Activated CD8-positive, alpha-beta memory T cell treated with anti-CD3 and anti-CD28 coated beads, Interleukin-2, amount 50 U/mL, for 1 hour (primary cell): Measurements from ENCODE around the gene ACTG1.

ENCODE experiments used
- DNase-seq: peaks from one replicate; pipeline ENCODE4 v3.0.0-alpha.2; 2020; ENCODE audit errors: extremely low read depth

The ACTG1 gene

DNA sequence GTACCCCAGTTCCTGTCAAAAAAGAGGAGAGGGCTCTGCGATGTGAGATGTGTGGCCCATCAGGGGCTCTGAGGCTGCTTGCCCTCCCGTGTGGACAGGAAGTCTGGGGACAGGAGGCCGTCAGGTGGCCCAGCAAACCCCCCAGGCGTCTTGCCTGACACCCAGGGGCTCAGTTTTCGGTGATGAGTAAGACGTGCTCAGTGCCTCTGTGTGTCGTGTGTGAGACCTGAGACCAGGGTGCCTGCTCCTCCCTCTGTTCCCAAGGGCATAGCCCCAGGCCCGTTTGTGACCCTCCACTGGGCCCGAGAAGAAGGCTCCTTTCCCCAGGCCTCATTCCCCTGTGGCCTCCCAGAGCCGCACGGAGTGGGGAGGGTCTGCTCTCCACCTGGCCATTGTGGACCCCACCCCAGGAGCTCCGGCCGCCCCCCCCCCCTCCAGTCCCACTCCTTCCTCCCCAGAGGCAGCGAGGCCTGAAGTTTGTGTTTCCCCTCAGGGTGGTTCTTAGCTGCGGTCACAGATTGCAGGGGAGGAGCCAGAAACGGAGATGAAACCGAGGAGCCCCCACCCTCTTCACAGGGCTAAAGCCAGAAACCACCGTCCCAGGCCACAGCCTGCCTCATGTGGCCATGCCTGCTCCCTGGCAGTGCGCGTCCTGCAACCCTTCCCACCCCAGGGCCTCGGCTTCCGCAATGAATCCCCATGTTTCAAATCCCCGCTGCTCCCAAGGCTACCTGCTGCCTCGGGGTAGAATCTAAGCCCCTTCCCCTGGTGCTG, 4.9 kb upstream of the ACTG1 start:
- DNase-seq: no peak

DNA sequence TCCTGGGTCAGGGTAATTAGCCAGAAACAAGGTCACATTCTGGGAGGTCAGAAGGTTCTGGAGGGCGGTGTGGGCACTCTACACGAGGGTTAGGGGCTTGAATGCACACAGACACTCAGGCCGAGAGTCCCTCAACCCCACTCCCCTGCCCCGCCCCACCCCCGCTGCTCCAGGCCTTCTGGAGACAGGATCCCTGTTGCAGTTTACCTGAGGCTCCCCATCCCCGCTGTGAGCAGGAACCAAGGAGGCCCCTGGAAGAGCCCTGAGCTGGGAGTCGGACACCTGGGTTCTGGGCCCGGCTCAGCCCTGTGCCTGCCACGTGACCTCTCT, 4.4 kb upstream of the ACTG1 start:
- DNase-seq: no peak

DNA sequence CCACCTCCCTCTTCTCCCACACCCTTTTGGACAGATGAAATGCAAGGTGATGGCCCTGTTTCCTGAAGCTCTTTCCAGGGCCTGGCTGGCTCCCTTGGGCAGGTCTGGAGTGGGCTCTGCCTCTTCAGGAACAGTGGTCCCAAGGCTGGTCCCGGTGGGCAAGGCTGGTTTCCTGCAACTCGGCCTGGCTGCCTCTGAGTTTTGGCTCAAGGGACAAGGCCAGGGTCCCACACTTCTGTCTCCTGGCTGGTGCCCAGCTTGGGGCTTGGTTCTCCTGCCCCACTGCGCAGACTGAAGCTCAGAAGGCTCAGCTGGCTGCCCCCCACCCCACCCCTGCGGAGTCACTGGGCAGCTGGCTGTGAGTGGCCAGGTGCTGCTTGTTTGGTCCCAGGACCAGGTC, 3.8 kb upstream of the ACTG1 start:
- no peak for DNase-seq

DNA sequence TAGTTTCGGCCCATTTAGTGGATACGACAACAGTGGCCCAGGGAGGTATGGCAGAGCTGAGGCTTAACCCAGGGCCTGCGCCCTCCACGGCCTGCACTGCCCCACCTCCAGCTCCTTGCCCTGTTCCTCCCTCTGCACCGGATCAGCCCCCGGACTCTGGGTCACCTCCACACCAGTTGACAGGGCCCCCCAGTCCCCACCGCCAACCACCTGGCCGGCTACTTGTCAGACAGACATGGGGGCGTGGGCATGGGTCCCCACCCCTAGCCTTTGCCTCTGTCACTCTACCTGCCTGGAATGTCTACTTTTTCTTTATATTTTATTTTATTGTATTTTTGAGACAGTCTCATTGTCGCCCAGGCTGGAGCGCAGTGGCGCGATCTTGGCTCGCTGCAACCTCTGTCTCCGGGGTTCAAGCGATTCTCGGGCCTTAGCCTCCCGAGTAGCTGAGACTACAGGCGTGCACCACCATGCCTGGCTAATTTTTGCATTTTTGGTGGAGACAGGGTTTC, 3.0 kb upstream of the ACTG1 start:
- DNase-seq: no peak

DNA sequence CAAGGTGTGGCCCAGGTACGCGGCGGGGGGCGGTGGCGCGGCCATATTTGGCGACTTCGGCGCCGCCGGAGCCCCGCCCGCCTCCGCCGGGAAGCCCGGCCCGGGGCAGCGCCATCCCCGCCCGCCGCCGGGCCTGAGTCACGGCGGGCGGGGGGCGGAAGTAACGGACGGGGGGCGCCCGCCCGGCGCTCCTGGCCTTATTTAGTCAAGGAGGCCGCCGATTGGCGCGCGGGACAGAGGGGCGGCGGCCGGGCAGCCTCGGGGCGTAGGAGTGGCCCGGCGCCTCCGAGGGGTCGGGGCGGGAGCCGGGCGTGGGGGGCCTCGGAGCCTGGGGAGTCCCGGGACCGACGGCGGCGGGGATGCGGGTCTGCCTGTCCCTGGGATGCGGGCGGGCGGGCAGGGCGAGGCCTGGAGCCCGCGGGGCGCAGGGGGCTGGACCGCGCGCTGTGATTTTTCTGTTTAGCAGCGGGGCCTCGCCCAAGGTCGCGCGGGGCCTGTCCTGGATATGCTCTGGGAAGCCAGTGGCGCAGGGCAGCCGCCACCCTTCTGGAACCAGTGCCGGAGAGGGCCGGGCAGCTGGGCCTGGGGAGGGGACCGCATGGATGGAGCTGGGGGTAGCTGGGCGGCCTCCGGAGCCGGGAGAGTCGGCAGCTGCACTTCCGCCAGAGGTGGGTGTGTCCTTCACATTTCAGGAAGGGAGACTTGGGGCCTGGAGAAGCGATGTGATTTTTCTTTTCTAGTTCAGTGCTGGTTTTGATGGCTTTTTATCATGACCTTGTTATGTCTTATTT, 2.3 kb upstream of the ACTG1 start:
- no peak for DNase-seq

DNA sequence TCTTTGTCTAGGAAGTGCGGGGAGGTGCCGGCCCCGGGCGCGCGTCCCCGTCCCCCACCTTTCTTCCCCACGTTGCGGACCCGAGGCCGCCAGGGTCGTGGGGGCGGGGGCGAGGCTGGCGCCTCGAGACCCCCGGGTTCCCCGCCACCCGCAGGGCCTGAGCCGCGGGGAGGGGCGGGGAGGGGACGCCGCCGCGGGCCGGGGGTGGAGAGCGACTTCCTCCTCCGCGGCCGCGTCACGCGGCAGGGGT, 1.8 kb upstream of the ACTG1 start:
- no peak for DNase-seq

DNA sequence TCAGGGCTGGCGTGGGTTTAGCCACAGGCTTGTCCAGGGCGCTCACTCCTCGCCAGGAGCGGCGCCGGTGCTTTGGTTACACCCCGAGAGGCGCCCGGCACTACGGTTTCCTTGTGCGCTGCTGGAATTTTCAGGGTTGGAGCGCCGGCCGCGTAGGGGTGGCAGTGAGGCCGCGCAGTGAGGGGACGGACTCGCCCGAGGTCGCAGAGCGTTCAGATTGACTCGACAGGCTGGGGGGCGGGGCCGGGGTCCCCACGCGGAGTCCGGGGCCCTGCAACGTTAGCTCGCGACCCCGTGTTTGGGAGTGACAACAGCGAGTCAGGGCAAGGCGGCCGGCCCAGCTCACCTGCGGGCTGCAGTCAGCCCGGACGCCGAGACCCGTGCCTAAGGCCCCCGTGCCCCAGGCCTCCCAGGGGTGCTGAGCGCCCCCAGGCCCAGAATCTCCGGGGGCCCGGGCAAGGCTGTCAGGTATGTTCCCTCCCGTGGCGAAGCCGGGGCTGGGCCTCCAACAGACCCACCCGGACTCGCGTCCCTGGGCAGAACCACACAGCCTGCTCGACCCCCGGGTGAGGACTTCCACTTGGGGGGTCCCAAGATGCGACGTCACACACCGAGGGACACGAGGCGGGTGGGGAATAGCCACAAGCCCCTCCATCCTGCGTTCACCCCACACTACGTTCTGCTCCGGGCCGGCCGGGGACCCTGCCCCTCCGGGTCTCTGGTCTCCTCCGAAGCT, 1.3 kb upstream of the ACTG1 start:
- no peak for DNase-seq

DNA sequence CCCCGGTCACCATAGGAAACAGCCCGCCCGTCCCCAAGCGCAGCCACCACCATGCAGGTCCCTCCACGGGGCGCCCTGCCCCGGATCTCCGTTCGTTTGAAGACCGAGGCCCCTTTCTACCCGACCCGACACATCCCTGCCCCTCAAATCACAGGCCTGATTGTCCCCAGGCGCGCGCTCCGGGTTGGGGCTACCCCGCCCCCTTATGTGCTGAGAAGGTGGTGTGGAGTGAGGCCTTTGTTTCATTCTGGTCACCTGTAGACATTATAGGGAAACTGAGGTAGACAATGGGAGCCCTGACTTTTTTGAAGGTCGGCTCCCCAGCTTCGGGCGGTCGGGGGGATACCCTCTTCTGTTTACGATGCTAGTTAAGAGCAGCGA, 763 bp upstream of the ACTG1 start:
- no peak for DNase-seq

DNA sequence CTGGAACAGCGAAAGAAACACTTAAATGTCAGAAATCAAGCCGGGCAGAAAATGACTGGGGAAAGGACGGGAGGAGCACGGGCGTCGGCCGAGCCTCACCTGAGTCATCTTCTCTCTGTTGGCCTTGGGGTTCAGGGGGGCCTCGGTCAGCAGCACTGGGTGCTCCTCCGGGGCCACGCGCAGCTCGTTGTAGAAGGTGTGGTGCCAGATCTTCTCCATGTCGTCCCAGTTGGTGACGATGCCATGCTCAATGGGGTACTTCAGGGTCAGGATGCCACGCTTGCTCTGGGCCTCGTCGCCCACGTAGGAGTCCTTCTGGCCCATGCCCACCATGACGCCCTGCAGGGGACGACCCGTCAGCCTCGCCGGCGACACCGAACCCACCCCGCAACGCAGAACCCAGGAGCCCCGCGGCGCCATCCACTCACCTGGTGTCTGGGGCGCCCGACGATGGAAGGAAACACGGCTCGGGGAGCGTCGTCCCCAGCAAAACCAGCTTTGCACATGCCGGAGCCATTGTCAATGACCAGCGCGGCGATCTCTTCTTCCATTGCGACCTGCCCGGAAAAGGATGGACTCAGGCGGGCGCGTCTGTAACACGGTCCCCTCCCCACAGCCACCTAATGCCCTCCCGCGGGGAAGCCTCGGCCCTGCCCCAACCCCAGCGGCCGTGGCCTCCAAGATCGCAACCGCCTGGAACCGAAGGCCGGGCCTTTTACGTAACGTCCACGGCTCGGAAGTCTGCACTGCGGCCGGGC, 616 bp downstream of the ACTG1 start:
- DNase-seq: no peak

DNA sequence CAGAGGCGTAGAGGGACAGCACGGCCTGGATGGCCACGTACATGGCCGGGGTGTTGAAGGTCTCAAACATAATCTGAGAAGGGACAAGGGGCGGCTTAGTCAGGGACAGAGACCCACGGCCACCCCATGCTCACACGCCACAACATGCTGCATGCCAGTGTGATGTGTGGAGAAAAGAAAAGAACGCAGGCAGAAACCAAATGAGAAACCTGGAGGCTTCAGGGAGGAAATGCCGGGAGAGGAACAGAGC, 1.1 kb downstream of the ACTG1 start:
- no peak for DNase-seq

DNA sequence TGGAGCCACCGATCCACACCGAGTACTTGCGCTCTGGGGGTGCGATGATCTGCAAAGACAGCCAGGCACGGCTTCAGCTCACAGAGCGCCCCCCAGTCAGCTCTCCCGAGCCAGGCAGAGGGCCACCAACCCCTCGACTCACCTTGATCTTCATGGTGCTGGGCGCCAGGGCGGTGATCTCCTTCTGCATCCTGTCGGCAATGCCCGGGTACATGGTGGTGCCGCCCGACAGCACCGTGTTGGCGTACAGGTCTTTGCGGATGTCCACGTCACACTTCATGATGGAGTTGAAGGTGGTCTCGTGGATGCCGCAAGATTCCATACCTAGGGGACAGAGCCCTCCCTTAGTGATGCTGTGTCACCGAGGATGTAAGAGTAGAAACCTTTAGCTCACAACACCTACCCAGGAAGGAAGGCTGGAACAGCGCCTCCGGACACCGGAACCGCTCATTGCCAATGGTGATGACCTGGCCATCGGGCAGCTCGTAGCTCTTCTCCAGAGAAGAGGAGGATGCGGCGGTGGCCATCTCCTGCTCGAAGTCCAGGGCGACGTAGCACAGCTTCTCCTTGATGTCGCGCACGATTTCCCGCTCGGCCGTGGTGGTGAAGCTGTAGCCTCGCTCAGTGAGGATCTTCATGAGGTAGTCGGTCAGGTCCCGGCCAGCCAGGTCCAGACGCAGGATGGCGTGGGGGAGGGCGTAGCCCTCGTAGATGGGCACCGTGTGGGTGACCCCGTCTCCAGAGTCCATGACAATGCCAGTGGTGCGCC, 1.6 kb downstream of the ACTG1 start:
- DNase-seq: no peak

DNA sequence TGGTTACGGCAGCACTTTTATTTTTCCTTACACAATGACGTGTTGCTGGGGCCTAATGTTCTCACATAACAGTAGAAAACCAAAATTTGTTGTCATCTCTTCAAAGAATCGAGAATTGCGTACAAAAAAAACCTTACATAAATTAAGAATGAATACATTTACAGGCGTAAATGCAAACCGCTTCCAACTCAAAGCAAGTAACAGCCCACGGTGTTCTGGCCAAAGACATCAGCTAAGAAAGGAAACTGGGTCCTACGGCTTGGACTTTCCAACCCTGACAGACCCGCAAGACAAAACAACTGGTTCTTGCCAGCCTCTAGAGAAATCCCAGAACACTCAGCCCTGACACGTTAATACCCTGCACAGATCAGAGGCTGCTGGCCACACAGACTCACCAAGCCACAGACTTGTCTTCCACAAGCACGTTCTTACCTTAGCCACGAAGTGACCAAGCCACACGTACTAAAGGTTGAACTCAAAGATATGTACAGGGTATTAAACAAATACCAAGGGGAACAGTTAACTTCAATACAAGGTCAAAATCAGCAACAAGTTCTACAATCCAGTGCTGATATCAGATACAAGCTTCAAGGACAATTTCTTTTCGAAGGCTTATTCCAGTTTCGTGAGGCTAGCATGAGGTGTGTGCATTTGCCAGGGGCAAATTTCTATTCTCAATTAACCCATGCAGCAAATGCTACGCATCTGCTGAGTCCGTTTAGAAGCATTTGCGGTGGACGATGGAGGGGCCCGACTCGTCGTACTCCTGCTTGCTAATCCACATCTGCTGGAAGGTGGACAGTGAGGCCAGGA, 2.4 kb downstream of the ACTG1 start:
- no peak for DNase-seq

DNA sequence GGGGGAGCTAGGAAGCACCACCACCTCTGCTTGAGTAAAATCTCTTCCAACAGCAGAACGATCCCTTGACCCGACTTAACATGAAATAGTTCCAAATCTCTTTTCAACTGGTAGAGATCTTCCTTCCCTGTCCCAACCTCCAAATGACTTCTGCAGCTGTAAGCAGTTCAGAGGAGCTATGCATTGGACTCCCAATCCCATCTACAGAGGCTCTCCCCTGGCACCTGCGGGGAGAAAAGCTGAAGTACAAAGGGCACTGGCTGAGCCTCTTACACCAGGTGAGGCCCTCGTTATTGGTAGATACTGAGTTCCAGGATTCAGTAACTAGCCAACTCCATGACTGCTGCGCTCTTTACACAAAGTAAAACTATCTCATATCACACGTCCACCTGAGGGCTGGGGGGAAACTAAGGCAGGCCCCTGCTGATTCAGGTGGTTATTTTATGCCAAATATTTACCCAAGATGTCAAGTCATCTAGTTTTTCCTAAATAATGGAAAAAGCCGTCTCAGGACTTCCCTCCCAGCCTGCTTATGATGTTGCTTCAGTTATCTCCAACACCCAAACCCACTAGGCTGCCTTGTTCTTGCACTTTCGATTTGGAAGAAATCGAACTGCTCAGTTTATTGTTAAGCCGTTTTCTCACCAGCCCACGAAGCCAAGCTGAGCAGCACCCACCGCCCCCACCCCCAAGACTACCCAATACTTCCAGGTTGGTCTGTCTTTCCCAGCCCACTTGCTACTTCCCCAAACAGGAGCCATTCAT, 3.2 kb downstream of the ACTG1 start:
- no peak for DNase-seq

DNA sequence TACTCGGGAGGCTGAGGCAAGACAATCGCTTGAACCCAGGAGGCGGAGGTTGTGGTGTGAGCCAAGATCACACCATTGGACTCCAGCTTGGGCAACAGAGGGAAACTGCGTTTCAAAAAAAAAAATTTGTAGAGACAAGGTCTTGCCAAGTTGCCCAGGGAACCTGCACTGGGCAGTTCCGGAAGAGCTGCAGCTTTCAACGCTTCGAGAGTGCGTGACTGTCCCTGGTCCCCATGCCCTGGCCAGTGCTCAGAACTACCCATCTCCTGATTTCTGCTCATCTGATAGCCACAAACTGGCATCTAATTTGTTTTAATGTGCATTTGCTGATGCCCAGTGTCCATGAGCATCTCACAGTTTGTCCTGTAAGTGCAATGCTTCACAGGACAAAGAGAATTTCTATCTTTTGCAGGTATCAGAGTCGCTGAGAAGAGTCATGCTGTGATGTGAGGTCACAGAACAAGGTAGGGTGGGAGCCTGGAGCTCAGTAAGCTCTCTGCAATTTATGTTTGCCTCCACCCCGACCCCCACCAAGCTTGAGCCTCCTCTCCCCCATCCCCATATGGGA, 3.9 kb downstream of the ACTG1 start:
- no peak for DNase-seq

DNA sequence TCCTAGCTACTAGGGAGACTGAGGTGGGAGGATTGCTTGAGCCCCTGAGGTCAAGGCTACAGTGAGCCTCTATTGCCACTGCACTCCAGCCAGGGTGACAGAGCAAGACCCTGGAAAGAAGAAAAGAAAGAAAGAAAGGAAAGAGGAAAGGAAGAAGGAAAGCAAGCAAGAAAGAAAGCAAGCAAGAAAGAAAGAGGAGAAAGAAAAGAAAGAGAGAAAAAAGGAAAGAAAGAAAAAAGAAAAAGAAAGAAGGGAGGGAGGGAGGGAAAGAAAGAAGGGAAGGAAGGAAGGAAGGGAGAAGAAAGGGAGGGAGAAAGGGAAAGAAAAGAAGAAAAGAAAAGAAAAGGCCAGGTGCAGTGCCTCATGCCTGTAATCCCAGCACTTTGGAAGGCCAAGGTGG, 9.0 kb downstream of the ACTG1 start:
- no peak for DNase-seq

DNA sequence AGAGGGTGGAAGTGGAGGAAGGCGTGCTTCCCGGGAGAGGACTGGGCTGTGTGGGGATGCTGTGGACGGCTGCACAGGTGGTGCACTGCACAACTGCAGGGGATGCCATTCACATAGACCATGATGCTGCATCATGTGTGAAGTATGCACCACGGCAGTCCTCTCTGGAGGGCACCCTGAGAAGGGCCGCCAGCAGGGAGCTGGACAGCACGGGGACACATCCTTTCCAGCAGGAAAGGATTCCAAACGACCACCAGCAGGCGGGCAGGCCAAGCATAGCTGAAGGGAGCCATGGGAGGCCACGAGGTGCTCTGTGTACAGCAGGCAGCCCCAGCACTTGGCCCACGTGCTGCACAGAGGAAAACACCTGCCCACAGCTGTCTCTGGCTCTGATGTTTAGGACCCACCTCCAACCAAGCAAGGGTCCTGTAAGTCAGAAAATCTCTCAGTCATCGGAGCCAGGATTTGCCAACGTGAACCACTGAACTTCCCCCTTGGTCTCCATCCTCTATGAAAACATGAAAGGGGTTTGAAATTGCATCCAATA, 10.1 kb downstream of the ACTG1 start:
- no peak for DNase-seq

DNA sequence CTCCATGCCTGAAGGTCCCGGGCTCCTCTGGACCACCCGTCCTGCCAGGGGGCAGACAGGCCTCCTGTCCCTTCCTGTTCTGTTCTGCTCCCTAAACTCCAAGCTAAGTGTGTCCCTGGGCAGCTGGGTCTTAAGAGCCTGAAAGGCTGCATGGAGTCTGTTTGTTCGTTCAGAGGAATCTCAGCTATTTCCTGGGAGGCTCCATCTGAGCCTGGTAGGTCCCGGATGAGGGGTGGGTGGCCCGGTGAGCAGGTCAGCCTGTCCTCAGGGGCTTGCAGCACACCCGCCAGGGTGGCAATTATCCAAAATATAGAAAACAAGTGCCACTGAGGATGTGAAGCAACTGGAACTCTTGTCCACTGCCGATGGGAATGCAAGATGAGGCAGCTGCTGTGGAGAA, 12.6 kb downstream of the ACTG1 start:
- DNase-seq: no peak

DNA sequence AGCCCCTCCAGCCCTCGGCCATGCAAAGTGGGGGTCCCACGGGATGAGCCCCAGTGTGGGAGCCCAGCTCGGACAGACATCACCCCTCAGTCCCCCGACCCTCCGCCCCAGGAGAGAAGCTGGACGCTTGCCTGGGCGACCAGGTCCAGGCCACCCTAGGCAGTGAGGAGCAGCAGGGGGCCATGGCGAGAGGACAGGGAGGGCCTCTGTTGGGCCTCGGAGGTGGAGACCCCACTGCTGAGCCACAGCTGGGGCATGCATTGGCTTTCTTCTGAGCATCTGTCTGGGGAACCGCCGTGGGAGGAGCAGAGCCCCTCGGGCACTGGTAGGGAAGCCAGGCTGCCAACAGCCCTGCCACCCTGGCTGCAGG, 13.0 kb downstream of the ACTG1 start:
- no peak for DNase-seq

DNA sequence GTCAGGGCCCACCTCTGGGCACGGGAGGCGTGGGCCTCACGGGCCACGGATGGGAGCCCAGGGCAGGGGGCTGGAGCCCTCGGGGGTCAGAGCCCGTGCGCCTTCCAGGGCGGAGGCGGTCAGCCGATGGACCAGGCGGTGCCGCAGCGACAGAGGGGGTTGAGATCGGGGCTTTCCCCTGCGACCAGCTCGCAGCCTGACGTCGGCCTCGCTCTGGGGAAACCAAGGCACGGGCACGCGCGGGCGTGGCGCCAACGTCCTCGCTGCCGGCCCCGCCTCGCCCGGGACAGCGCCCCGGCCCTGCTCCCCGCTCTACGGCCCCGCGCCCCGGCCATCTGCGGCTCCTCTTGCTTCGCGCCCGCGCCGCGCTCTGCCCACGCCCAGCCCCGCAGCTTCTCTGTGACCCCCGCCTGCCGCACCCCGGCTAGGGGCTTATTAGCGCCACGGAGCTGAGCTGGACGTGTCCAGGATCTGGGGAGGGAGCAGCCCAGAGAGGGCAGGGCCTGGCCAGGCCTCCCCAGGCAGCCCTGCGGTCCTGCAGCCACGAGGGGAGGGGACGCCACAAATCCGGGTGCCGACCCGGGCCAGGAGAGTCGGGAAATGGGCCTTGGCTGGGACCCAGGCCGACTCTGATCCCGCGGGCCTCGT, 13.5 kb downstream of the ACTG1 start:
- DNase-seq: no peak
